Activated gamma-delta T cell treated with Interleukin-2 at 50 U/mL for 16 hours (primary cell): ENCODE measurements around the gene PTPN2.
"Not testable (repeated sequence)": the region's sequence is repeated elsewhere in the genome, so short reads cannot be mapped to it uniquely, and the experiment has no call there.

Experiments
- DNase-seq: peaks from one replicate; pipeline ENCODE4 v3.0.0-alpha.2; 2020

PTPN2 gene

GRCh38 chr18:12769644-12770440 lies 114.2 kb downstream of the PTPN2 start:
- no peak for DNase-seq

- no peak for DNase-seq
These were observed 114.9 kb downstream of the PTPN2 start for GRCh38 chr18:12769136-12769535.

- DNase-seq, result no peak
These were observed 115.4 kb downstream of the PTPN2 start for GRCh38 chr18:12768625-12769024.

GRCh38 chr18:12767580-12768155 lies 116.4 kb downstream of the PTPN2 start:
- no peak for DNase-seq

GRCh38 chr18:12766986-12767433 lies 117.0 kb downstream of the PTPN2 start:
- no peak for DNase-seq

GRCh38 chr18:12765586-12765985 lies 118.5 kb downstream of the PTPN2 start:
- DNase-seq, result no peak

- DNase-seq, result no peak
These were observed 118.9 kb downstream of the PTPN2 start for GRCh38 chr18:12765126-12765525.

GRCh38 chr18:12758566-12758965 lies 125.5 kb downstream of the PTPN2 start:
- not testable (repeated sequence) for DNase-seq

GRCh38 chr18:12756619-12757239 lies 127.3 kb downstream of the PTPN2 start:
- DNase-seq, result not testable (repeated sequence)

- not testable (repeated sequence) for DNase-seq
These were observed 128.4 kb downstream of the PTPN2 start for GRCh38 chr18:12755606-12756005.

- DNase-seq, result no peak
These were observed 129.5 kb downstream of the PTPN2 start for GRCh38 chr18:12754511-12754910.

- no peak for DNase-seq
These were observed 132.1 kb downstream of the PTPN2 start for GRCh38 chr18:12751891-12752290.

GRCh38 chr18:12751503-12751884 lies 132.5 kb downstream of the PTPN2 start:
- DNase-seq, result no peak

GRCh38 chr18:12750715-12751502 lies 133.1 kb downstream of the PTPN2 start:
- DNase-seq, result no peak

GRCh38 chr18:12750076-12750714 lies 133.8 kb downstream of the PTPN2 start:
- no peak for DNase-seq

GRCh38 chr18:12749121-12749520 lies 134.9 kb downstream of the PTPN2 start:
- DNase-seq, result no peak

GRCh38 chr18:12748671-12749070 lies 135.4 kb downstream of the PTPN2 start:
- DNase-seq, result no peak

- DNase-seq, result no peak
These were observed 136.3 kb downstream of the PTPN2 start for GRCh38 chr18:12747530-12748315.

GRCh38 chr18:12745095-12745795 lies 138.8 kb downstream of the PTPN2 start:
- no peak for DNase-seq

- no peak for DNase-seq
These were observed 139.9 kb downstream of the PTPN2 start for GRCh38 chr18:12744103-12744502.

- DNase-seq, result no peak
These were observed 141.6 kb downstream of the PTPN2 start for GRCh38 chr18:12742453-12742852.
